MM.1S (cell line): ENCODE results near the gene CSH2.

ENCODE experiments used
- DNase-seq: peaks from one replicate; pipeline ENCODE4 v3.0.0-alpha.2; 2015
- H2AFZ ChIP-seq: fragments of 300-600 bp; sonication (generic); 2 replicates; pipeline ENCODE4 v1.6.0; 2016; ENCODE audit warnings: antibody characterized with exemption, low read length
- H3F3A ChIP-seq: fragments of 300-600 bp; sonication (generic); 2 replicates; pipeline ENCODE4 v1.6.1; 2016; ENCODE audit warnings: mild to moderate bottlenecking, antibody characterized with exemption, low read length, moderate library complexity, mixed read lengths; ENCODE audit not compliant: insufficient read depth
- H3K27ac ChIP-seq: fragments of 300-600 bp; sonication (generic); 2 replicates; pipeline ENCODE4 v1.5.1; 2016; ENCODE audit warnings: mild to moderate bottlenecking, low read length
- H3K27me3 ChIP-seq: fragments of 300-600 bp; sonication (generic); replicated peaks from 2 replicates; pipeline ENCODE4 v1.6.0; 2016; ENCODE audit warnings: low read length; ENCODE audit not compliant: insufficient read depth
- H3K36me3 ChIP-seq: fragments of 300-600 bp; sonication (generic); replicated peaks from 2 replicates; pipeline ENCODE4 v1.6.1; 2016; ENCODE audit warnings: mild to moderate bottlenecking, low read length, mixed read lengths; ENCODE audit not compliant: insufficient read depth
- H3K4me1 ChIP-seq: fragments of 300-600 bp; sonication (generic); 2 replicates; pipeline ENCODE4 v1.6.1; 2016; ENCODE audit warnings: low read length, mixed read lengths
- H3K4me2 ChIP-seq: fragments of 300-600 bp; sonication (generic); 2 replicates; pipeline ENCODE4 v1.6.0; 2016; ENCODE audit warnings: low read depth, low read length
- H3K4me3 ChIP-seq: fragments of 300-600 bp; sonication (generic); 2 replicates; pipeline ENCODE4 v1.5.1; 2016; ENCODE audit warnings: low read length, mixed read lengths
- H3K79me2 ChIP-seq: fragments of 300-600 bp; sonication (generic); 2 replicates; pipeline ENCODE4 v1.6.1; 2016; ENCODE audit warnings: mixed run types, low read length, mixed read lengths
- H3K9ac ChIP-seq: fragments of 300-600 bp; sonication (generic); 2 replicates; pipeline ENCODE4 v1.6.1; 2016; ENCODE audit warnings: low read length, mixed read lengths
- H3K9me2 ChIP-seq: fragments of 300-600 bp; sonication (generic); replicated peaks from 2 replicates; pipeline ENCODE4 v1.6.1; 2016; ENCODE audit warnings: mild to moderate bottlenecking, low read length, mixed read lengths; ENCODE audit not compliant: insufficient read depth
- H3K9me3 ChIP-seq: fragments of 300-600 bp; sonication (generic); replicated peaks from 2 replicates; pipeline ENCODE4 v1.6.1; 2016; ENCODE audit warnings: mild to moderate bottlenecking, low read length, mixed read lengths; ENCODE audit not compliant: insufficient read depth
- H4K20me1 ChIP-seq: fragments of 300-600 bp; sonication (generic); 2 replicates; pipeline ENCODE4 v1.6.1; 2016; ENCODE audit warnings: mild to moderate bottlenecking, low read length, moderate library complexity, mixed read lengths; ENCODE audit not compliant: insufficient read depth
- CTCF ChIP-seq: fragments of 300-600 bp; sonication (generic); IDR thresholded peaks from 2 replicates; pipeline ENCODE4 v1.5.1; 2016; ENCODE audit warnings: antibody characterized with exemption, low read length, mixed read lengths
- EZH2 ChIP-seq: fragments of 300-600 bp; sonication (generic); optimal IDR thresholded peaks from 2 replicates; pipeline ENCODE3; 2017; ENCODE audit warnings: low read depth, mild to moderate bottlenecking, antibody characterized with exemption, low read length, mixed read lengths
- EZH2phosphoT487 ChIP-seq: fragments of 300-600 bp; sonication (generic); IDR thresholded peaks from 2 replicates; pipeline ENCODE4 v1.6.1; 2018; ENCODE audit warnings: antibody characterized with exemption, low read length

Gene CSH2

GRCh38 chr17:63855185-63855584 is 18.3 kb downstream of the CSH2 start:
- Histone ChIP-seq H3K27me3 (no peaks in the 10 kb centered on the region; the same call in 1 of the 2 replicates), H3F3A (no peaks in the 10 kb centered on the region), H3K4me3 (no peak overlapping the region), H3K36me3 (no peaks in the 10 kb centered on the region), H3K27ac (no peak overlapping the region), H2AFZ (no peak overlapping the region), H3K9ac (no peak overlapping the region), H3K79me2 (no peaks in the 10 kb centered on the region), H3K9me2 (no peaks in the 10 kb centered on the region), H4K20me1 (no peaks in the 10 kb centered on the region), H3K4me2 (no peak overlapping the region), H3K9me3 (no peaks in the 10 kb centered on the region), H3K4me1 (no peaks in the 10 kb centered on the region)
- no peak for DNase-seq
- TF ChIP-seq EZH2phosphoT487, result no peak
- TF ChIP-seq EZH2, result no peak
- TF ChIP-seq CTCF, result no peak

GRCh38 chr17:63854709-63855108 is 18.8 kb downstream of the CSH2 start:
- TF ChIP-seq EZH2phosphoT487 (no peak), EZH2 (no peak), CTCF (no peak)
- H3K4me3 ChIP-seq, result no peak overlapping the region

GRCh38 chr17:63853260-63853659 is 20.2 kb downstream of the CSH2 start:
- Histone ChIP-seq H3K79me2 (no peaks in the 10 kb centered on the region), H2AFZ (no peak overlapping the region), H3K4me2 (no peak overlapping the region), H3K36me3 (no peaks in the 10 kb centered on the region), H3K4me3 (no peak overlapping the region), H3K9ac (no peak overlapping the region), H3K9me2 (no peaks in the 10 kb centered on the region), H3F3A (no peaks in the 10 kb centered on the region), H3K9me3 (no peaks in the 10 kb centered on the region), H3K27ac (no peak overlapping the region), H3K27me3 (no peaks in the 10 kb centered on the region), H4K20me1 (no peaks in the 10 kb centered on the region), H3K4me1 (no peaks in the 10 kb centered on the region)
- no peak for DNase-seq
- no peak for TF ChIP-seq EZH2phosphoT487
- TF ChIP-seq EZH2, result no peak
- TF ChIP-seq CTCF, result no peak

More at GRCh38 chr17:63854709-63855108, 18.8 kb downstream of the CSH2 start:
- Histone ChIP-seq H3F3A (no peaks in the 10 kb centered on the region), H3K9ac (no peak overlapping the region), H3K79me2 (no peaks in the 10 kb centered on the region), H3K9me2 (no peaks in the 10 kb centered on the region), H3K36me3 (no peaks in the 10 kb centered on the region), H3K4me1 (no peaks in the 10 kb centered on the region), H3K27ac (no peak overlapping the region), H3K9me3 (no peaks in the 10 kb centered on the region), H2AFZ (no peak overlapping the region), H3K4me2 (no peak overlapping the region), H3K27me3 (no peaks in the 10 kb centered on the region; the same call in 1 of the 2 replicates), H4K20me1 (no peaks in the 10 kb centered on the region)
- no peak for DNase-seq

GRCh38 chr17:63850401-63850800 is 23.1 kb downstream of the CSH2 start:
- no peak overlapping the region for H3K27ac ChIP-seq
- H3K79me2 ChIP-seq, result no peaks in the 10 kb centered on the region
- H4K20me1 ChIP-seq, result no peaks in the 10 kb centered on the region
- H3K9ac ChIP-seq, result no peak overlapping the region
- TF ChIP-seq CTCF (no peak), EZH2 (no peak), EZH2phosphoT487 (no peak)
- H3K36me3 ChIP-seq, result no peaks in the 10 kb centered on the region
- peak; percentile 2 for DNase-seq
- H3K9me3 ChIP-seq, result no peaks in the 10 kb centered on the region
- H3K9me2 ChIP-seq, result no peaks in the 10 kb centered on the region
- no peaks in the 10 kb centered on the region for H3K4me1 ChIP-seq
- no peak overlapping the region for H2AFZ ChIP-seq
- no peaks in the 10 kb centered on the region for H3F3A ChIP-seq
- no peak overlapping the region for H3K4me2 ChIP-seq
- no peak overlapping the region for H3K4me3 ChIP-seq
- H3K27me3 ChIP-seq, result no peaks in the 10 kb centered on the region
